ENCODE data around the gene PKN2.

The PKN2 gene

GRCh38 chr1:88683541-88684481 lies at the start of gene PKN2:
Gene PKN2, plus strand, starts transcription at chr1:88684273. Its CDS starts 308 bp downstream, at chr1:88684581.
- DNase-seq: peak; percentile 76

- DNase-seq: no peak
These were observed 49.5 kb upstream of the PKN2 start for GRCh38 chr1:88634538-88634937.

GRCh38 chr1:88640060-88640459 lies 44.0 kb upstream of the PKN2 start:
- DNase-seq: no peak

GRCh38 chr1:88645886-88646285 lies 38.2 kb upstream of the PKN2 start:
- DNase-seq: no peak

GRCh38 chr1:88646476-88647248 lies 37.4 kb upstream of the PKN2 start:
- no peak for DNase-seq

- DNase-seq: no peak
These were observed 36.8 kb upstream of the PKN2 start for GRCh38 chr1:88647249-88647645.

- DNase-seq: no peak
These were observed 36.2 kb upstream of the PKN2 start for GRCh38 chr1:88647749-88648415.

- no peak for DNase-seq
These were observed 35.4 kb upstream of the PKN2 start for GRCh38 chr1:88648706-88649105.

- no peak for DNase-seq
These were observed 34.1 kb upstream of the PKN2 start for GRCh38 chr1:88649932-88650331.

GRCh38 chr1:88650676-88651418 lies 33.2 kb upstream of the PKN2 start:
- no peak for DNase-seq

GRCh38 chr1:88655140-88655539 lies 28.9 kb upstream of the PKN2 start:
- no peak for DNase-seq

GRCh38 chr1:88655685-88656299 lies 28.3 kb upstream of the PKN2 start:
- no peak for DNase-seq

GRCh38 chr1:88658419-88658818 lies 25.7 kb upstream of the PKN2 start:
- DNase-seq: no peak

GRCh38 chr1:88659552-88659951 lies 24.5 kb upstream of the PKN2 start:
- DNase-seq: no peak

- DNase-seq: no peak
These were observed 22.9 kb upstream of the PKN2 start for GRCh38 chr1:88661188-88661587.

- no peak for DNase-seq
These were observed 21.9 kb upstream of the PKN2 start for GRCh38 chr1:88661951-88662699.

GRCh38 chr1:88662723-88663122 lies 21.4 kb upstream of the PKN2 start:
- DNase-seq: no peak

GRCh38 chr1:88668405-88668804 lies 15.7 kb upstream of the PKN2 start:
- no peak for DNase-seq

- no peak for DNase-seq
These were observed 13.6 kb upstream of the PKN2 start for GRCh38 chr1:88670462-88670861.

- DNase-seq: no peak
These were observed 10.6 kb upstream of the PKN2 start for GRCh38 chr1:88673446-88673845.

GRCh38 chr1:88678405-88678804 lies 5.7 kb upstream of the PKN2 start:
- DNase-seq: no peak
